Spleen (tissue), 11 donors: ENCODE measurements around the gene APOBEC3C. TPM values are rescaled to one million over a fixed set of nuclear protein-coding genes. Genes with fewer than 3 reads are reported as not detected.
"Not testable (repeated sequence)": the region's sequence is repeated elsewhere in the genome, so short reads cannot be mapped to it uniquely, and the experiment has no call there.

Source experiments
- DNase-seq: peaks from one replicate; pipeline ENCODE4 v3.0.0-alpha.2; 2020
- H3K27ac ChIP-seq, 8 donors: fragments of 200-600 bp; sonication (generic) in 7 of 8; 1 replicate in 4 of 8; 2 replicates in 4 of 8; pipeline versions ENCODE4 v1.5.0 to v1.8.0; 2016 to 2021; ENCODE audit warnings: inconsistent platforms in 4 of 8, mild to moderate bottlenecking in 4 of 8, moderate library complexity in 1 of 8
- H3K27me3 ChIP-seq, 7 donors: fragments of 200-600 bp; sonication (generic) in 6 of 7; replicated peaks in 1 of 7; 1 replicate in 4 of 7; 2 replicates in 3 of 7; pipeline versions ENCODE4 v1.5.0 to v1.8.0; 2016 to 2021; ENCODE audit warnings: inconsistent platforms in 3 of 7, mild to moderate bottlenecking in 1 of 7
- H3K36me3 ChIP-seq, 6 donors: fragments of 200-600 bp; sonication (generic) in 5 of 6; 1 replicate in 4 of 6; 2 replicates in 2 of 6; pipeline versions ENCODE4 v1.5.0 to v1.8.0; 2016 to 2021; ENCODE audit warnings: inconsistent platforms in 2 of 6
- H3K4me1 ChIP-seq, 6 donors: fragments of 200-600 bp; sonication (generic) in 5 of 6; 1 replicate in 3 of 6; 2 replicates in 3 of 6; pipeline versions ENCODE4 v1.5.0 to v1.8.0; 2016 to 2021; ENCODE audit warnings: inconsistent platforms in 3 of 6
- H3K4me3 ChIP-seq, 8 donors: fragments of 200-600 bp; sonication (generic) in 7 of 8; 1 replicate in 4 of 8; 2 replicates in 4 of 8; pipeline versions ENCODE4 v1.5.0 to v1.8.0; 2016 to 2021; ENCODE audit warnings: inconsistent platforms in 4 of 8, mild to moderate bottlenecking in 4 of 8, moderate library complexity in 2 of 8
- H3K9me3 ChIP-seq, 8 donors: fragments of 200-600 bp; sonication (generic) in 7 of 8; 1 replicate in 4 of 8; 2 replicates in 4 of 8; pipeline versions ENCODE4 v1.5.0 to v1.8.0; 2016 to 2021; ENCODE audit warnings: inconsistent platforms in 4 of 8
- POLR2A ChIP-seq, 3 donors: fragments of 450-650 bp; IDR thresholded peaks; one replicate each; pipeline ENCODE4 v1.5.1; 2017; ENCODE audit warnings: antibody characterized with exemption in 3 of 3, mild to moderate bottlenecking in 1 of 3
- POLR2AphosphoS5 ChIP-seq, 3 donors: sonication (generic); formaldehyde crosslinking; IDR thresholded peaks; one replicate each; pipeline ENCODE4 v1.5.1; 2017; ENCODE audit warnings: antibody characterized with exemption in 3 of 3
- WGBS, 5 donors: extraction: QIAGEN DNeasy Blood & Tissue Kit in 3 of 5; methylation state at CpG; one replicate each; pipeline versions ENCODE4 v1.1.5 to v1.1.7; 2013 to 2018; 5-methylcytosine and 5-hydroxymethylcytosine counted together
- intact Hi-C: fragments of 100-400 bp; cut with DNase I; formaldehyde crosslinking; loops from one replicate; pipeline ENCODE4 v1.15.0; 2023; ENCODE audit warnings: low total_unique reads
- polyA plus RNA-seq, 3 donors: library from polyadenylated mRNA; stranded (reverse); fragments of 200-250 nt; gene quantifications; one replicate each; pipeline ENCODE4 v1.2.1, GENCODE V29; 2013
- total RNA-seq, 7 donors: library from RNA; depleted of rRNA in 3 of 7; stranded (reverse); fragments of >200 nt in 3 of 7; fragmentation: NEBNext Ultra II Directional in 4 of 7; extraction: Animal tissue kit (Norgen Biotek cat#: 25700) in 4 of 7; gene quantifications; one replicate each; pipeline versions ENCODE4 v1.1.0 to v1.2.1, GENCODE V29; 2016 to 2021
- TF ChIP-seq, protein P1 (sequence below), 11 experiments: fragments of 200-600 bp in 7 of 11; fragments of 450-650 bp in 4 of 11; sonication (generic) in 4 of 11; IDR thresholded peaks in 8 of 11; conservative IDR thresholded peaks in 3 of 11; 1 replicate in 7 of 11; 2 replicates in 4 of 11; pipeline versions ENCODE4 v1.4.0 to v1.8.0; 2016 to 2021; ENCODE audit warnings: antibody characterized with exemption in 11 of 11, inconsistent platforms in 4 of 11, mild to moderate bottlenecking in 1 of 11
- donor health status: healthy with polysubstance abuse.
- donor health status: DM: no; HTN: no; CAD: no; lungs with moderate emphysema.
- donor health status: DM: no; HTN: no; CAD: no.
- donor health status: Bipolar disorder and iron deficiency.
- donor health status: healthy.
- donor health status: DM: no; HTN: no; CAD: no.
- donor health status: DM: yes; HTN: yes; CAD: no.

APOBEC3C gene
- total and polyA plus RNA-seq, 10 donors = 23.5 to 72.4 (median 49.7) TPM

DNA sequence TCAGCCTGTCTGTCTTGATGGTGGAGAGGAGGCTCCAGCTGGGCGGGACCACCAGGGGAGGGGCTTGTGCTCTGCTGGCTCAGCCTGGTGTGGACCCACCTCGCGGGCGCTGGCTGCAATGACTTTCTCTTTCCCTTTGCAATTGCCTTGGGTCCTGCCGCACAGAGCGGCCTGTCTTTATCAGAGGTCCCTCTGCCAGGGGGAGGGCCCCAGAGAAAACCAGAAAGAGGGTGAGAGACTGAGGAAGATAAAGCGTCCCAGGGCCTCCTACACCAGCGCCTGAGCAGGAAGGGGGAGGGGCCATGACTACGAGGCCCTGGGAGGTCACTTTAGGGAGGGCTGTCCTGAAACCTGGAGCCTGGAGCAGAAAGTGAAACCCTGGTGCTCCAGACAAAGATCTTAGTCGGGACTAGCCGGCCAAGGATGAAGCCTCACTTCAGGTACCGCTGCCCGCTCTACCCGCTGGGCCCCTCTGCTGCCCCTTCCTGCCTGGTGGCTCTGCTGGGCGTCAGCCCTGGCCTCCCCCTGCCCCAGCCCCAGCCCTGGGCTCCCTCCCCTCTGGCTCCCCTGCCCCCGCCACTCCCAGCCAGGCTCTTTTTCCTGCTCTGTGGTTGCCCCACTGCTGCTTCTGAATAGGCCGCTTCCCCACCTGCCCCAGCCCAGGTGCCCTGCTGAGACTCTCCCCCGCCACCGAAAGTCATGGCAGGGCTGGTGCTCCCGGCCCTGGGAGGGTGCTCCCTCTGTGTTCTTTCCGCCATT lies 26.7 kb downstream of the APOBEC3C start, which contains the start of gene APOBEC3F:
APOBEC3F (plus strand) TSS at position 327 of the 759 bp plus-strand sequence; CDS start at position 424, 97 bp downstream.
- Histone ChIP-seq H3K27ac (peak within 1 kb of the TSS; percentile 85 to 97 (median 90)), H3K36me3 (peaks cover 0 to 27% (median 7%) of the 10 kb centered on the region in 6 donors), H3K4me3 (peak within 1 kb of the TSS; percentile 49 to 76 (median 59)), H3K4me1 (peaks cover 12 to 69% (median 35%) of the 10 kb centered on the region in 6 donors)
- 0 to 2% (median 1%) methylated on average over 10 to 20 of the region's 21 CpGs for WGBS, 5 donors
- intact Hi-C loops, H3K9me3 ChIP-seq, H3K27me3 ChIP-seq: not testable (repeated sequence)
- peak; percentile 91 for DNase-seq
- TF ChIP-seq POLR2A (IDR thresholded peaks at IDR 0.05) (peak in 1 of 3 donors; percentile 46), POLR2AphosphoS5 (IDR thresholded peaks at IDR 0.05) (peak; percentile 49 to 81 (median 56))
- TF ChIP-seq, protein P1, sequence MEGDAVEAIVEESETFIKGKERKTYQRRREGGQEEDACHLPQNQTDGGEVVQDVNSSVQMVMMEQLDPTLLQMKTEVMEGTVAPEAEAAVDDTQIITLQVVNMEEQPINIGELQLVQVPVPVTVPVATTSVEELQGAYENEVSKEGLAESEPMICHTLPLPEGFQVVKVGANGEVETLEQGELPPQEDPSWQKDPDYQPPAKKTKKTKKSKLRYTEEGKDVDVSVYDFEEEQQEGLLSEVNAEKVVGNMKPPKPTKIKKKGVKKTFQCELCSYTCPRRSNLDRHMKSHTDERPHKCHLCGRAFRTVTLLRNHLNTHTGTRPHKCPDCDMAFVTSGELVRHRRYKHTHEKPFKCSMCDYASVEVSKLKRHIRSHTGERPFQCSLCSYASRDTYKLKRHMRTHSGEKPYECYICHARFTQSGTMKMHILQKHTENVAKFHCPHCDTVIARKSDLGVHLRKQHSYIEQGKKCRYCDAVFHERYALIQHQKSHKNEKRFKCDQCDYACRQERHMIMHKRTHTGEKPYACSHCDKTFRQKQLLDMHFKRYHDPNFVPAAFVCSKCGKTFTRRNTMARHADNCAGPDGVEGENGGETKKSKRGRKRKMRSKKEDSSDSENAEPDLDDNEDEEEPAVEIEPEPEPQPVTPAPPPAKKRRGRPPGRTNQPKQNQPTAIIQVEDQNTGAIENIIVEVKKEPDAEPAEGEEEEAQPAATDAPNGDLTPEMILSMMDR (IDR thresholded peaks at IDR 0.05 in 8 of 11, conservative IDR thresholded peaks at IDR 0.05 in 3 of 11) = peak in 3 of 11 experiments; percentile 21 to 43 (median 23)

GRCh38 chr22:39041908-39042307 lies 27.9 kb downstream of the APOBEC3C start:
- WGBS, 5 donors = 87 to 95% (median 92%) methylated on average over 7 of the region's 7 CpGs
- Histone ChIP-seq H3K27me3 (no peaks in the 10 kb centered on the region), H3K9me3 (no peaks in the 10 kb centered on the region), H3K27ac (peak overlapping the region in 7 of 8 donors; percentile 85 to 97 (median 91)), H3K36me3 (peaks cover 0 to 35% (median 8%) of the 10 kb centered on the region in 6 donors), H3K4me3 (peak overlapping the region in 4 of 8 donors; percentile 58 to 76 (median 66)), H3K4me1 (peaks cover 12 to 66% (median 41%) of the 10 kb centered on the region in 6 donors)
- intact Hi-C loops = no loop called here
- no peak for TF ChIP-seq POLR2AphosphoS5 (IDR thresholded peaks at IDR 0.05)
- no peak for TF ChIP-seq POLR2A (IDR thresholded peaks at IDR 0.05)
- TF ChIP-seq, protein P1 (IDR thresholded peaks at IDR 0.05 in 8 of 11, conservative IDR thresholded peaks at IDR 0.05 in 3 of 11) = no peak
- DNase-seq = no peak

- H3K27ac ChIP-seq = peak overlapping the region in 1 of 8 donors; percentile 94
- H3K4me1 ChIP-seq = peaks cover 12 to 72% (median 41%) of the 10 kb centered on the region in 6 donors
- DNase-seq, H3K4me3 ChIP-seq, intact Hi-C loops, H3K27me3 ChIP-seq, H3K9me3 ChIP-seq: not testable (repeated sequence)
- 75 to 94% (median 87%) methylated on average over 13 to 18 of the region's 18 CpGs for WGBS, 5 donors
- H3K36me3 ChIP-seq = peaks cover 0 to 35% (median 8%) of the 10 kb centered on the region in 6 donors
These were observed 29.0 kb downstream of the APOBEC3C start for GRCh38 chr22:39043063-39043462.

DNA sequence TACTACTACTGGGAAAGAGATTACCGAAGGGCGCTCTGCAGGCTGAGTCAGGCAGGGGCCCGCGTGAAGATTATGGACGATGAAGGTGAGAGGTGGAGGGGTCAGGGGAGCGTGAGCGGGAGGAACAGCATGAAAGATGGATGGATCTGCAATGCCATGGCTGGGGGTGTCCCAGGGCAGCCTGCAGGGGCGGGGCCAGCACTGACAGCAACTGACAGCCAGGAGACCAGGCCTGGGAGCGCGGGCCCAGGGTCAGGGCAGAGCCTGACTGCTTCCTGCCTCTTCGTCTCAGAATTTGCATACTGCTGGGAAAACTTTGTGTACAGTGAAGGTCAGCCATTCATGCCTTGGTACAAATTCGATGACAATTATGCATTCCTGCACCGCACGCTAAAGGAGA lies 31.1 kb downstream of the APOBEC3C start:
- TF ChIP-seq POLR2AphosphoS5 (IDR thresholded peaks at IDR 0.05) = peak; percentile 2 to 31 (median 29)
- Histone ChIP-seq H3K27ac (peak overlapping the region in 4 of 8 donors; percentile 15 to 69 (median 28)), H3K36me3 (peaks cover 0 to 35% (median 8%) of the 10 kb centered on the region in 6 donors), H3K4me1 (peaks cover 12 to 65% (median 35%) of the 10 kb centered on the region in 6 donors)
- H3K4me3 ChIP-seq, intact Hi-C loops, H3K9me3 ChIP-seq, H3K27me3 ChIP-seq, DNase-seq: not testable (repeated sequence)
- WGBS, 5 donors = 73 to 87% (median 76%) methylated on average over 14 of the region's 14 CpGs

DNA sequence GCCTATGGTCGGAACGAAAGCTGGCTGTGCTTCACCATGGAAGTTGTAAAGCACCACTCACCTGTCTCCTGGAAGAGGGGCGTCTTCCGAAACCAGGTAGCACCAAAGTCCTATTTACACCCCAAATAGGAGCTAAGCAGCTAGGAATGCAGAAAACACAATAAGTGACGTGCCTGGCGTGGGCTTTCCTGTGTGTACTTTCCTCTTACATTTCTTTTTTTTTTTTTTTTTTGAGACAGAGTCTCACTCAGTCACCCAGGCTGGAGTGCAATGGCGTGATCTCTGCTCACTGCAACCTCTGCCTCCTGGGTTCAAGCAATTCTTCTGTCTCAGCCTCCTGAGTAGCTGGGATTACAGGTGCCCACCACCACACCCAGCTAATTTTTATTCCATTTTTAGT lies 35.4 kb downstream of the APOBEC3C start:
- H3K4me3 ChIP-seq, H3K9me3 ChIP-seq, H3K27ac ChIP-seq, H3K27me3 ChIP-seq, intact Hi-C loops, DNase-seq: not testable (repeated sequence)
- Histone ChIP-seq H3K4me1 (peaks cover 0 to 43% (median 19%) of the 10 kb centered on the region in 6 donors), H3K36me3 (peaks cover 0 to 16% (median 3%) of the 10 kb centered on the region in 6 donors)
- 91 to 95% (median 93%) methylated on average over 7 of the region's 7 CpGs for WGBS, 5 donors
